Left lung (tissue), 10 donors: ENCODE results near the gene NTRK2. TPM values are rescaled to one million over a fixed set of nuclear protein-coding genes. Genes with fewer than 3 reads are reported as not detected.
A peak's percentile ranks its signal among the peaks of the same experiment; 100 is the strongest.

Source experiments
- ATAC-seq: fragments of 200-7000 bp; cut with Tn5 transposase; one replicate; pipeline ENCODE4 v1.9.1; 2020; ENCODE audit warnings: moderate library complexity
- DNase-seq, 4 donors: peaks; one replicate each; pipeline ENCODE4 v3.0.0-alpha.2; 2013 to 2020
- H3K27ac ChIP-seq, 2 donors: fragments of 200-600 bp; sonication (generic) in 1 of 2; one replicate each; pipeline versions ENCODE4 v1.5.0 to v1.8.0; 2020 to 2021
- H3K27me3 ChIP-seq, 2 donors: fragments of 200-600 bp; sonication (generic) in 1 of 2; one replicate each; pipeline versions ENCODE4 v1.5.0 to v1.8.0; 2020 to 2021
- H3K36me3 ChIP-seq, 2 donors: fragments of 200-600 bp; sonication (generic) in 1 of 2; one replicate each; pipeline versions ENCODE4 v1.5.0 to v1.8.0; 2020 to 2021
- H3K4me1 ChIP-seq, 2 donors: fragments of 200-600 bp; one replicate each; pipeline ENCODE4 v1.8.0; 2021
- H3K4me3 ChIP-seq, 2 donors: fragments of 200-600 bp; sonication (generic) in 1 of 2; one replicate each; pipeline versions ENCODE4 v1.5.0 to v1.8.0; 2020 to 2021; ENCODE audit warnings: mild to moderate bottlenecking in 1 of 2
- H3K9me3 ChIP-seq, 2 donors: fragments of 200-600 bp; sonication (generic) in 1 of 2; one replicate each; pipeline versions ENCODE4 v1.5.0 to v1.8.0; 2020 to 2021
- CTCF ChIP-seq, 2 donors: fragments of 200-600 bp; sonication (generic) in 1 of 2; IDR thresholded peaks; one replicate each; pipeline versions ENCODE4 v1.5.0 to v1.8.0; 2021; ENCODE audit warnings: antibody characterized with exemption in 2 of 2
- intact Hi-C, 2 donors: fragments of 100-400 bp; cut with DNase I; formaldehyde crosslinking; loops; one replicate each; pipeline versions ENCODE4 v1.11.2 to v1.14.2; 2022
- polyA plus RNA-seq, 6 donors: library from polyadenylated mRNA; unstranded; fragments of 120-200 nt; gene quantifications; one replicate each; pipeline ENCODE4 v1.2.1, GENCODE V29; 2013; ENCODE audit not compliant: insufficient read length in 6 of 6
- total RNA-seq, 2 donors: library from RNA; stranded (reverse); fragmentation: NEBNext Ultra II Directional; extraction: Animal tissue kit (Norgen Biotek cat#: 25700); gene quantifications; one replicate each; pipeline ENCODE4 v1.2.1, GENCODE V29; 2021
- donor health status: DM: no; HTN: yes; CAD: no.
- donor health status: DM: no; HTN: no; CAD: no.

NTRK2 gene
- total and polyA plus RNA-seq, 8 donors, result 0.29 to 3.8 (median 1.7) TPM

GRCh38 chr9:84860249-84861115 lies 191.0 kb downstream of the NTRK2 start:
- H3K4me3 ChIP-seq, result no peak overlapping the region
- ATAC-seq (no peak), DNase-seq (no peak)
- H3K4me1 ChIP-seq, result peaks cover 3 to 7% of the 10 kb centered on the region in 2 donors
- H3K36me3 ChIP-seq, result no peaks in the 10 kb centered on the region
- no peaks in the 10 kb centered on the region for H3K27me3 ChIP-seq
- no peak overlapping the region for H3K27ac ChIP-seq
- no peak for TF ChIP-seq CTCF (IDR thresholded peaks at IDR 0.05)
- no peaks in the 10 kb centered on the region for H3K9me3 ChIP-seq
- intact Hi-C loops, result no loop called here

GRCh38 chr9:84861455-84861854 lies 191.9 kb downstream of the NTRK2 start:
- peaks cover 3 to 7% of the 10 kb centered on the region in 2 donors for H3K4me1 ChIP-seq
- no peak for TF ChIP-seq CTCF (IDR thresholded peaks at IDR 0.05)
- H3K27me3 ChIP-seq, result no peaks in the 10 kb centered on the region
- intact Hi-C loops, result no loop called here
- ATAC-seq (no peak), DNase-seq (no peak)
- H3K9me3 ChIP-seq, result no peaks in the 10 kb centered on the region
- H3K36me3 ChIP-seq, result no peaks in the 10 kb centered on the region
- H3K27ac ChIP-seq, result no peak overlapping the region
- H3K4me3 ChIP-seq, result no peak overlapping the region

- TF ChIP-seq CTCF (IDR thresholded peaks at IDR 0.05), result no peak
- peaks cover 3 to 7% of the 10 kb centered on the region in 2 donors for H3K4me1 ChIP-seq
- H3K4me3 ChIP-seq, result no peak overlapping the region
- no peaks in the 10 kb centered on the region for H3K27me3 ChIP-seq
- no peaks in the 10 kb centered on the region for H3K9me3 ChIP-seq
- DNase-seq, result no peak
- no peaks in the 10 kb centered on the region for H3K36me3 ChIP-seq
- H3K27ac ChIP-seq, result peak overlapping the region; percentile 54 to 59
- ATAC-seq, result peak; percentile 62
- intact Hi-C loops, result no loop called here
These were observed 192.8 kb downstream of the NTRK2 start for GRCh38 chr9:84862308-84862707.

- peak overlapping the region; percentile 54 to 59 for H3K27ac ChIP-seq
- H3K27me3 ChIP-seq, result no peaks in the 10 kb centered on the region
- no peak overlapping the region for H3K4me3 ChIP-seq
- no peak for TF ChIP-seq CTCF (IDR thresholded peaks at IDR 0.05)
- ATAC-seq (peak; percentile 88), DNase-seq (peak in 1 of 4 donors; percentile 40)
- no peaks in the 10 kb centered on the region for H3K36me3 ChIP-seq
- no peaks in the 10 kb centered on the region for H3K9me3 ChIP-seq
- intact Hi-C loops, result no loop called here
- H3K4me1 ChIP-seq, result peaks cover 3 to 7% of the 10 kb centered on the region in 2 donors
These were observed 193.3 kb downstream of the NTRK2 start for GRCh38 chr9:84862810-84863287.

- Histone ChIP-seq H3K4me1 (peaks cover 3 to 7% of the 10 kb centered on the region in 2 donors), H3K27ac (no peak overlapping the region), H3K27me3 (no peaks in the 10 kb centered on the region), H3K36me3 (no peaks in the 10 kb centered on the region), H3K4me3 (no peak overlapping the region), H3K9me3 (no peaks in the 10 kb centered on the region)
- ATAC-seq (no peak), DNase-seq (no peak)
- TF ChIP-seq CTCF (IDR thresholded peaks at IDR 0.05), result no peak
- intact Hi-C loops, result no loop called here
These were observed 193.8 kb downstream of the NTRK2 start for GRCh38 chr9:84863372-84863771.
